CD4-positive, alpha-beta T cell treated with Interleukin-2 at 100 ng/mL for 4 hours (primary cell): ENCODE results near the gene HLA-DPA1.
"Not testable (repeated sequence)": the region's sequence is repeated elsewhere in the genome, so short reads cannot be mapped to it uniquely, and the experiment has no call there.

Experiments
- DNase-seq: peaks from one replicate; pipeline ENCODE4 v3.0.0-alpha.2; 2020; ENCODE audit warnings: low spot score

The HLA-DPA1 gene

GRCh38 chr6:33073431-33073871, at the start of gene HLA-DPA1:
Gene HLA-DPA1, minus strand, starts transcription at chr6:33073649.
- peak; percentile 68 for DNase-seq

- no peak for DNase-seq
Observed at GRCh38 chr6:33123181-33123580, 49.7 kb upstream of the HLA-DPA1 start.

DNA sequence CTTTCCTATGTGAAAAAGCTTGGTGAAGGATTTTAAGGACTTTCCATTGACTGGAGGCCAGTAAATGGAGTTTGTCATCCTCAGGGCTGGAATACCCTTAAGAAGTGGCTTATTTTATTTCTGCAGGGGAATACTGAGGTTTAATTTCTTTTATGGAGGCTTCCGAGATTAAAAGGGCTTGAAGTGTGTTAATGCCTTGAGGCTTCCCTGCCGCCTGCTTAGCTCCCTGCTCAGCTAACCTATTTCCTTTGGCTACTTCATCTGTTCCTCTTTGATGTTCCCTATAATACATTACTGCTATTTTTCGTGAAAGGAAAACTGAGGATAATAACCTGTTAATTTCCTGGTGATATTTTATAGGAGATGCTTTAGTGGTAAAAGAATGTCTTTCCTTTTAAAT, 46.6 kb upstream of the HLA-DPA1 start:
- no peak for DNase-seq

DNA sequence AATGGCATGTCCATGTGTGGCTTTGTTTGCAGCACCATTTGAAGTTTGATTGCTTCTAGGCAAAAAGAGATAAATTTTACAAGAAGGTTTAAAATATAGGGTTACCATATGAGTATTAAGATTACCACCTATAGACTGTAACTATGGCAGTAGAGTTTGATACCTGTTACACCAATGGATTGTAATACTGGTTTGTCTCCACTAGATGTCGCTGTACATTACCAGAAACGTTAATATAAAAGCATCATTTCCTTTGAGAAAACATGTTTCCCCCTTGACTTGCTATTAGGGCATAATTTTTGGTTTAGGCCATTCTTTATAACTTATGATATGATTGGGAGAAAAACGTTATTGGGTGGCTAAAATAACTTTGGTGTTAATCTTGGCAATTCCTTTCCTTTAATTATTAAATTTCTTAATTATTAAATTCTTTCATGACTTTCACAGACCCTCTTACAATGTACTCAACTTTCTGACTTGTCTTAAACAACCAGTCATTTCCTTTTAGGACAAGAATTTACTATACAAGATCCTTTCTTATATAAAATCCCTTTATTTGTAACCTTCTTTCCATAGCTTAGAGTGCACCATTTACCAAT, 45.2 kb upstream of the HLA-DPA1 start:
- peak; percentile 82 for DNase-seq

GRCh38 chr6:33117811-33118277, 44.4 kb upstream of the HLA-DPA1 start:
- DNase-seq, result no peak

DNA sequence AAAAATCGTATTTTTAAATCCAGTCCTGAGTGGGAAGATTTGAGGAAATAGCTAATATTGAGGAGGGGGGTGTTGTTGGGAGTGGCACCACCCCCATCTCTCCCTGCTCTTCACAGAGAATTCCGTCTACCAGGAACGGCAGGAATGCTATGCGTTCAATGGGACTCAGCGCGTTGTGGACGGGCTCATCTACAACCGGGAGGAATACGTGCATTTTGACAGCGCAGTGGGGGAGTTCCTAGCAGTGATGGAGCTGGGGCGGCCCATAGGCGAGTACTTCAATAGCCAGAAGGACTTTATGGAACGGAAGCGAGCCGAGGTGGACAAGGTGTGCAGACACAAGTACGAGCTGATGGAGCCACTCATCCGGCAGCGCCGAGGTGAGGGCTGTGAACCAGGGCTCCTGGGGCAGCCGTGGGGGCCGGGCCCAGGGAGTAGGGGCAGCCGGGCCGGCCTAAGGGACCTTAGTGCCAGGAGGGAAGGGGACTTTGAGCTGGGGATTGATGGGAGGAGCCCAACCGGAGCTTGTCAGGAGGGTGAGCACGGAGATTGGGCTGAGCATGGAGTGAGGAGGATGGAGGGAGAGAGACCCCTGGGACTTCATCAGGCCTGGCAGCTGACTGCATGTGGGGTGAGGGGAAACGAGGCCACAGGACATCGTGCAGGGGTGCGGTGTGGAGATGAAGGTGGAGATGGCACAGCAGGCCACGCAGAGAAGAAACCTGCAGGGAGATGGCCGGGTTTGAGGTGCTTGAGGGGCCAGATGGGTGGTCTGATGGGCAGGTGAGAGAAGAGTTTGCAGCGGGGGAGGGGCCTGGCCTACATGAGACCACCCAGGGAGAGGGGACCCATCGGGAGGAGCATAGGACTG, 43.6 kb upstream of the HLA-DPA1 start:
- DNase-seq, result no peak

- DNase-seq, result no peak
Observed at GRCh38 chr6:33116417-33116816, 43.0 kb upstream of the HLA-DPA1 start.

DNA sequence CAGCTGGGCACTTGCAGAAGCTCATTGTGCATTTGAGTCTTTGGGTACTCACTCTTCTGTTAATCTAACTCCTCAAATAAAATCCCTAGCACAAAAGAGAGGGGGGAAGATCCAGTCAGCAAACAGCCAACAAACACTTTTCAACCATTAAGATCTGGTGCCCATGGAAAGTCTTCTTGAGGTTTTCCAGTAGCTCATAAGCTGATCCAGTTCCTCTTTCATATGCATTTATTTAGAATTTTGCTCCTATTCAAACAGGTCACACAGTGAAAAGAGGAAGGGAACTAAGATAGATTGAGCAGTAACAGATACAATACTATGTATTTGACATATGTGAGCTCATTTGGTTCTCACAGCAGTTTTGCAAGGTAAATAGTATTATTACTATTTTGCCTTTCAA, 41.0 kb upstream of the HLA-DPA1 start:
- no peak for DNase-seq

GRCh38 chr6:33113755-33114154, 40.3 kb upstream of the HLA-DPA1 start:
- DNase-seq, result no peak

DNA sequence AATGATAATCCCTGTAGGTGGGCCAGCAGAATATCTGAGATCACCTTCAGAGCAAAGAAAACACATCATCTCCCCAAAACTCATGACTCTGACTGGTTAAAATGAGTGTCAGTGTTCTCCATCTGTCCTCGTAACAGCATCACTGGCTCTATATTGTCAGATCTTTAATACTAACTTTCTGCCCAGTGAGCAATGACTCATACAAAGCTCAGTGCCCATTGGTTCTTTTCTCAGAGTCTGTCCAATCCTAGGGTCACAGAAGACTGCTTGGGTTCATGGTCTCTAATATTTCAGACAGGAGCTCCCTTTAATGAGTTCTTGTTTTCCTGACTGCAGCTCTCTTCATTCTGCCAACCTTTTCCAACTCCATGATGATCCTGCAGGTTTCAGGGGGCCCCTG, 38.7 kb upstream of the HLA-DPA1 start:
- DNase-seq, result peak; percentile 65

DNA sequence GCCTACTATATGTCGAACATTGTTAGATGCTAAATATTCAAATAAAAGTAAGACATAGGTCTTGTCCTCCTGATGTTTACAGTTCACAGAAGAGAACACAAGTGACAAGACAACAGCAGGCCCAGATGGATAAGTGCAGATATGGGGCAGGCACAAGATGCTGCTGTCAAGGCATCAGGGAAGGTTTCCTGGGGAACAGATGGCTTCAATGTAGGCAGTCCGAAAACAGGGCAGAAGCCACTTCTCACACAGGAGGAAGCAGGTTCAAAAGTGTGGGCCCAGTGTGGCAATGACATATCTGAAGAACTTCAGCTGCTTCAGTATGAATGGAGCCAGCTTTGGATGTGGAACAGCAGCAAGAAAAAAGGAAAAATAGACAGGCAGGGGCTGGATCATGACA, 34.9 kb upstream of the HLA-DPA1 start:
- DNase-seq, result no peak

DNA sequence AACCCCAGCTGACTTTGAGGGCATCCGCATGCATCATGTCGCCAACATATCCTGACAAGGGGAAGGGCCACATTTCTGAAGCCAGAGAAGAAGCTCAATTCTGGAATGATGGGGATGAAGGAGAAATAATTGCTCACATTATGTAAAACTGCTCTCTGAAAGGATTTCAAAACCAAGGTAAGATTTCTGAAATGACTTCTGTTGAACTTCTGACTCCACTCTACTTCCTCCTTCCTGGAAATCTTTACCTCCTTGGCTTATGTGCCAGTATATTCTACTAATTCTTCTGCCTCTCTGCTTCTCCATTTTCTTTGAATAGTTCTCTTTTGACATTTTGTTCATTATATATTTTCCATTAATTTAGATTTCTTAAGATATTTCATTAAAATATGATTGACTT, 34.2 kb upstream of the HLA-DPA1 start:
- no peak for DNase-seq

DNA sequence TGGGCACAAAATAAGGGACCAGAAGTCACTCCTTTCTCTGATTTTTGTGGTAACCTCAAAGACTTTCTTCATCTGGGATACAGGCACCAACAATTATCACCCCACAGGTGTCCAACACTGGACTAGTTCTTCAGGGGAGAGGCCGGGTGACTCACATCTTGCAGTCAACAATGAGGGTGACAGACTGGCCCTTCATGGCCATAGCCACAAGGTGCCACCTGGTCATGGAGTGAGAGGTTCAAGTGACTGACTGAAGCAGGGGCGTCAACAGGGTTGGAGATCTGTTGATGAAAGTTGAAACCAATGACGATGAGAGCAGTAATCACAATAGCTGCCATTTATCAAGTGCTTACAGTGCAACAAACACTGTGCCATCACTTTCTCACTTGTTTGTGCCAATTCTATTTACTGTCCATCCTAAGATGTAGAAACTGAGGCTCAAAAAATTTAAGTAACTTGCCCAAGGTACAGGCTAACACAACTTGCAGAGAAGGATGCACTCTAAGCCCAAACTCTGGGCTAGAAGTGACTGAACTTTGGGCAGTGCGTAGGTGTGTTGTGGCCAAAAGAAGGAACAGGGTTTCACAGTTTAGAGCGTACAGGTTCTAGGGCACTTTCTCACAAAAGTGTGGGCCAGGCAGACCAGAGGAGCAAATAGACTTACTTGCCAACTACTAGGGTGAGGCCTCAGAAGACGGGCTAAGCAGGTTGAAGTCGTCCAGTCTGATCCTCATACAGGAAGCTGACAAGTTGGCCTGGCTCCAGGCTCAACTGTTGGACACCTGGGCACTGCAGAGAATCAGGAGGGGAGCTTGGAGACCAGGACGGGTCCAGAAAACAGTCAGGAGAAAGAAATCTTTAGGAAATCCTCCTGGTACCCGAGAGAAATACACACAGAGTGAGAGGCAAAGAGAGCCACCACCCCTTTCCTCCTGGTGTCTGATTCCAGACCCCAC, 32.7 kb upstream of the HLA-DPA1 start:
- no peak for DNase-seq

DNA sequence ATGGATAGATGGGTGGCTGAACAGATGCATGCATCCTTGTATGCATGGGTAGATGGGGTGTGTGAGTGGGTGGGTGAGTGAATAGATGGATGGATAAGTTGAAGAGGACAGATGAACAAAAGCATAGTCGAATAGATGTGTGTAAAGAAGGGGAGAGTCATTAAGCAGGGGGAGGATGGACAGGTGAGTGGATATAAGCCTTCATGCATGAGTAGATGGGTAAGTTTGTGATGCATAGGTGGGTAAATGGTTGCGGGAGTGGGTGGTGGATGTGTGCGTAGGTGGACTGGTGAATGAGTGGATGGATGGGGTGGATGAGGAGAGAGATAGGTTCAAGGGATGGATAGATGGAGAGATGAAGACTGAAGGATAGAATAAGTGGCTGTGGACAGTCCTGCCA, 31.9 kb upstream of the HLA-DPA1 start:
- DNase-seq, result no peak

DNA sequence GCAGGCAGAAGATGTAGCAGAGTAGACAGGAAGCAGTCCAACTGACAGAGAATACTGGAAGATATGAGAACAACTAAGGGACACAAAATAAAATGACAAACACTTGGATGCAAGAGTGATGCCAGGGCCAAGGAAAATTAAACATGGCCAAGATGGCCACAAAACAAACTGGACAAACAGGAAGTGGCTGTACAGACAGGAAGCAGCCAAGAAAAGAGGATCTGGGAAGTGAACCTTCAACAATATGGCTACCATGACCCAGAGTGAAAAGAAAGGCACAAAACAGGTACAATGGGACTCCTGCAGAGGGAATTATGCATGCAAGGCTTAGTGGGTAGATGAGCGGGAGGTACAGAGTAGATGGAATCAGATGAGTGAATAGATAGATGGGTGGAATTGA, 31.4 kb upstream of the HLA-DPA1 start:
- no peak for DNase-seq

DNA sequence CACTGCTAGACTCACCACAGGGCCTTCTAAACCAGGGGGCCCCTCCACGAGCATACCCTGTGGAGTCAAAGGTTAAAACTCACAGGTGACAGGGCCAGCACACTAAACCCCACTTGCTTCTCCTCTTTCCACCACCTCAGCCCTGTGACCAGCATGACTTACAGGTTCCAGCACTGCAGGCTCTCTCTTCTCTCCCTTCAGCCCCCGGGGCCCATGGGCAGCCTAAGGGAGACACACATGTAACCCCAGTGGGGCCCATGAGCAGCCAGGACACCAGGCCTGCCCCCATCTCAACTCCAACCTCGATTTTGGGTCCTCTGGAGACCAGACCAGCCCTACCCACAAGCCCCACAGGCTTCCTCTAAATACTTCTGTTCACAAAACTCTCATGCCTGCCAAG, 30.3 kb upstream of the HLA-DPA1 start:
- no peak for DNase-seq

GRCh38 chr6:33101121-33101737, 27.8 kb upstream of the HLA-DPA1 start:
- not testable (repeated sequence) for DNase-seq

DNA sequence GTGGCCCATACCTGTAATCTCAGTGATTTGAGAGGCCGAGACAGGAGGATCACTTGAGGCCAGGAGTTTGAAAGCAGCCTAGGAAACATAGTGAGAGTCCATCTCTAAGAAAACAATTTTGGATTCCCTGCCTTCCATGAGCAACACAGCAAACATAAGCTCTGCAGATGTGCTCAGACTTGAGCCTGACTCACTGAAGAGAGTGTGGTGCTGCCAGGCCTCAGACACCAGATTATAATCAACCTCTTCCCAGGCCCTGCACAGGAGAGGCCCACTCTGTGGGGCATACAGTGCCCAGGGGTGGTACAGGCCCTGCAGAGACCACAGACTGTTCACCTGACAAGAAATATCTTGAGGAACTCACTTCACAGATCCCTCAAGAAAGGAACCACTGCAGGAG, 22.2 kb upstream of the HLA-DPA1 start:
- DNase-seq, result no peak

DNA sequence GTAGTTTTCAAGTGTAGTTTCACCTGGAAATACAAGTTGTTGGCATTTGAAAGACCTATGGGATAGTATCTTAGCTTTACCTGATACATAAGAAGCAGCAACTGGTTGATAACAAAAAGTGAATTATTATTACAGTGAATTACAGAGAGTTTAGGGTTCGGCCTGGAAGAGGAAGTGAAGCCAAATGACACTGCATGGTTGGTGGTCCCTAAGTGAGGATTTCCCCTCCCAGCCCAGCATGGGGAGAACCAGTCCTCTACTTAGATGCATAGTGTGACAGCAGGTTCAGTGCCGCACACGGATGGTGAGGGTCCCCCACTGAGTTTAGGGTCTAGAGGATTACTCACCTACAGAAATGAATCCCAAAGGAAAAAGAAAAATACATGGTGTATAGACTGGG, 20.4 kb upstream of the HLA-DPA1 start:
- no peak for DNase-seq

- DNase-seq, result no peak
Observed at GRCh38 chr6:33092385-33092784, 18.9 kb upstream of the HLA-DPA1 start.

DNA sequence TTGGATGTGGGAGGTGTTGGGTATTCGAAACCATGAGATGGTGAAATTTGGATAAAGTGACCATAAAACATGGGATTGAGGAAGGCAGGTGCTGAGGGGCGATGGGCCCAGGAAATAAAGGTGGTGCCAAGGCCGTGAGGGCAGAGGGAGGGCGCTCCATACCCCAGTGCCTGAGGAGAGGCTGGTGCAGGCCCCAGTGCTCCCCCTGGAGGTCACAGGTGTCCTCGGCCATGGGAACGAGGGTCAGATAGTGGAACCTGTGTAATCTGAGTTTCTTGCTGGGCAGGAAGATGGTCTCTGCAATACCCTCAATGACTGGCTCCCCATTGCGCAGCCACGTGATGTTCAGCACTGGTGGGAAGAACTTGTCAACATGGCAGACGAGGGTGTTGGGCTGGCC, 18.5 kb upstream of the HLA-DPA1 start:
- DNase-seq, result peak; percentile 51
